MM.1S (cell line): ENCODE measurements around the gene ABCA2.

ENCODE experiments used
- DNase-seq: peaks from one replicate; pipeline ENCODE4 v3.0.0-alpha.2; 2015
- H2AFZ ChIP-seq: fragments of 300-600 bp; sonication (generic); 2 replicates; pipeline ENCODE4 v1.6.0; 2016; ENCODE audit warnings: antibody characterized with exemption, low read length
- H3F3A ChIP-seq: fragments of 300-600 bp; sonication (generic); 2 replicates; pipeline ENCODE4 v1.6.1; 2016; ENCODE audit warnings: mild to moderate bottlenecking, antibody characterized with exemption, low read length, moderate library complexity, mixed read lengths; ENCODE audit not compliant: insufficient read depth
- H3K27ac ChIP-seq: fragments of 300-600 bp; sonication (generic); 2 replicates; pipeline ENCODE4 v1.5.1; 2016; ENCODE audit warnings: mild to moderate bottlenecking, low read length
- H3K27me3 ChIP-seq: fragments of 300-600 bp; sonication (generic); replicated peaks from 2 replicates; pipeline ENCODE4 v1.6.0; 2016; ENCODE audit warnings: low read length; ENCODE audit not compliant: insufficient read depth
- H3K36me3 ChIP-seq: fragments of 300-600 bp; sonication (generic); replicated peaks from 2 replicates; pipeline ENCODE4 v1.6.1; 2016; ENCODE audit warnings: mild to moderate bottlenecking, low read length, mixed read lengths; ENCODE audit not compliant: insufficient read depth
- H3K4me1 ChIP-seq: fragments of 300-600 bp; sonication (generic); 2 replicates; pipeline ENCODE4 v1.6.1; 2016; ENCODE audit warnings: low read length, mixed read lengths
- H3K4me2 ChIP-seq: fragments of 300-600 bp; sonication (generic); 2 replicates; pipeline ENCODE4 v1.6.0; 2016; ENCODE audit warnings: low read depth, low read length
- H3K4me3 ChIP-seq: fragments of 300-600 bp; sonication (generic); 2 replicates; pipeline ENCODE4 v1.5.1; 2016; ENCODE audit warnings: low read length, mixed read lengths
- H3K79me2 ChIP-seq: fragments of 300-600 bp; sonication (generic); 2 replicates; pipeline ENCODE4 v1.6.1; 2016; ENCODE audit warnings: mixed run types, low read length, mixed read lengths
- H3K9ac ChIP-seq: fragments of 300-600 bp; sonication (generic); 2 replicates; pipeline ENCODE4 v1.6.1; 2016; ENCODE audit warnings: low read length, mixed read lengths
- H3K9me2 ChIP-seq: fragments of 300-600 bp; sonication (generic); replicated peaks from 2 replicates; pipeline ENCODE4 v1.6.1; 2016; ENCODE audit warnings: mild to moderate bottlenecking, low read length, mixed read lengths; ENCODE audit not compliant: insufficient read depth
- H3K9me3 ChIP-seq: fragments of 300-600 bp; sonication (generic); replicated peaks from 2 replicates; pipeline ENCODE4 v1.6.1; 2016; ENCODE audit warnings: mild to moderate bottlenecking, low read length, mixed read lengths; ENCODE audit not compliant: insufficient read depth
- H4K20me1 ChIP-seq: fragments of 300-600 bp; sonication (generic); 2 replicates; pipeline ENCODE4 v1.6.1; 2016; ENCODE audit warnings: mild to moderate bottlenecking, low read length, moderate library complexity, mixed read lengths; ENCODE audit not compliant: insufficient read depth
- EZH2 ChIP-seq: fragments of 300-600 bp; sonication (generic); optimal IDR thresholded peaks from 2 replicates; pipeline ENCODE3; 2017; ENCODE audit warnings: low read depth, mild to moderate bottlenecking, antibody characterized with exemption, low read length, mixed read lengths
- EZH2phosphoT487 ChIP-seq: fragments of 300-600 bp; sonication (generic); IDR thresholded peaks from 2 replicates; pipeline ENCODE4 v1.6.1; 2018; ENCODE audit warnings: antibody characterized with exemption, low read length
- TF ChIP-seq, protein P1 (sequence below): fragments of 300-600 bp; sonication (generic); IDR thresholded peaks from 2 replicates; pipeline ENCODE4 v1.5.1; 2016; ENCODE audit warnings: antibody characterized with exemption, low read length, mixed read lengths

The ABCA2 gene

DNA sequence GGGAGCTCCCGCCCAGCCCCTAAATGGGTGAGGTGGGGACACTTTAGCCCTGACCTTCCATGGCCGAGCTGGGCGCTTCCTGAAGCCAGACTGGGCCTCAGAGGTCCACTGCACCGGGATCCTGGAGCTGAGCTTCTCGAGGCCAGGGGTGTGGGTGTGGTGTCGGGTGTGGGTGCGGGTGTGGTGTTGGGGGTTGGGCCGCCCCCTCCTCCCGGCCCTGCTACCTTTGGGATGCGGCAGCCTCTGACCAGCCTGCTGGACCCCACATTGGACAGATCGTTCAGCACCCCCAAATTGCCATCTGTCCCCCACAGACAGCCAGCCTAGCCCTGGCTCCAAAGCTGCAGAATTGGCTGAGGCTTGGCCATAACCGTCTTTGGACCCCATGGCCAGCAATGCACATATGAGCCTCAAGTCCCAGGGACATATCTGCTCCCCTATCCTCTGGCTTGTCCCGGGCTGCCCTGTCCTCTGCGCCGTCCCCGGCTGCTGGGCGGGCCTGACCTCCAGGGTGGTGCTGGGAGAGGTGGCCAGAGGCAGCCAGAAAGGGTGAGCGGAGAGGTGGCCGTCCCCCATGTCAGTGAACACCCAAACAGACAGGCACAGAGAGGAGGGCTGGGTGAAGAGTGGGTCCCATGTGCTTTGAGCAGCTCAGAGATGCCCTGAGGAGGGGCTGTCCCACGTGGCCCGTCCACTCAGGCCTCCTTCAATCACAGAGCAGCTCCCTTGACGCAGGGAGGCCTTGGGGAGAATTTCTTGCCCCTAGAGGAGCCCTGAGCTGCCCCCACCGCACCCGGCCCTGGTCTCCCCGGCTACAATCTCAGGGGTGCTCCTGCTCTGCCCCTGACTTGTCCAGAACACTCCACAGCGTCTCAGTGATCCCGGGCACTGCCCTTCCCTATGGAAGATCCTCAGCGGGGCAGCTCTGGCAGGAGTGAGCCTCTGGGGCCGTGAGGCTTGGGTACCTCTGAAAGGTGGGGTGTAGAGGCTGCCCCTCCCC, 54.1 kb downstream of the ABCA2 start:
- Histone ChIP-seq H3K9me2 (no peaks in the 10 kb centered on the region), H2AFZ (no peak overlapping the region), H3K4me1 (no peaks in the 10 kb centered on the region), H4K20me1 (no peaks in the 10 kb centered on the region), H3K36me3 (no peaks in the 10 kb centered on the region), H3K9me3 (no peaks in the 10 kb centered on the region), H3K9ac (no peak overlapping the region), H3K4me3 (no peak overlapping the region), H3F3A (no peaks in the 10 kb centered on the region), H3K27ac (no peak overlapping the region), H3K4me2 (no peak overlapping the region), H3K79me2 (no peaks in the 10 kb centered on the region), H3K27me3 (peaks cover 75% of the 10 kb centered on the region)
- TF ChIP-seq, protein P1, sequence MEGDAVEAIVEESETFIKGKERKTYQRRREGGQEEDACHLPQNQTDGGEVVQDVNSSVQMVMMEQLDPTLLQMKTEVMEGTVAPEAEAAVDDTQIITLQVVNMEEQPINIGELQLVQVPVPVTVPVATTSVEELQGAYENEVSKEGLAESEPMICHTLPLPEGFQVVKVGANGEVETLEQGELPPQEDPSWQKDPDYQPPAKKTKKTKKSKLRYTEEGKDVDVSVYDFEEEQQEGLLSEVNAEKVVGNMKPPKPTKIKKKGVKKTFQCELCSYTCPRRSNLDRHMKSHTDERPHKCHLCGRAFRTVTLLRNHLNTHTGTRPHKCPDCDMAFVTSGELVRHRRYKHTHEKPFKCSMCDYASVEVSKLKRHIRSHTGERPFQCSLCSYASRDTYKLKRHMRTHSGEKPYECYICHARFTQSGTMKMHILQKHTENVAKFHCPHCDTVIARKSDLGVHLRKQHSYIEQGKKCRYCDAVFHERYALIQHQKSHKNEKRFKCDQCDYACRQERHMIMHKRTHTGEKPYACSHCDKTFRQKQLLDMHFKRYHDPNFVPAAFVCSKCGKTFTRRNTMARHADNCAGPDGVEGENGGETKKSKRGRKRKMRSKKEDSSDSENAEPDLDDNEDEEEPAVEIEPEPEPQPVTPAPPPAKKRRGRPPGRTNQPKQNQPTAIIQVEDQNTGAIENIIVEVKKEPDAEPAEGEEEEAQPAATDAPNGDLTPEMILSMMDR: no peak
- TF ChIP-seq EZH2phosphoT487 (no peak), EZH2 (no peak)
- DNase-seq: no peak

DNA sequence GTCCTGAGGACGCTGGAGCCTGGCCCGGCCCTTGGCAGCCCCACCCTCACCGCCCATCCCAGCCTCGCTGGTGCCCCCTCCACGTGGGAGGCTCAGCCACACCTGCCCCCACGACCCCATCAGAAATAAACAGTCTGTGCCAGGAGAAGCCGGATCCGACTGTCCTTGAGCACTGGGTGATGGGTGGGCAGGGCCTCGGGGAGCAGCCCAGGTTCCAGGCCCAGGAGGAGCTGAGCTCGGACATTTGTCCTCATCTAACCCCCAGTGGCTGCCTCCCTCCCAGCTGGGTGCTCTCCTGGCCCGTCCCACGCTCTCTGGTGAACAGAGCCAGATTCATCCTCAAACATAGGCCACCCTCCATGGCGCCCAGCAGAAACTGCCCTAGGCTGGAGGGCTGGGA, 55.3 kb downstream of the ABCA2 start:
- Histone ChIP-seq H3K27me3 (peaks cover 85% of the 10 kb centered on the region), H3K79me2 (no peaks in the 10 kb centered on the region), H3K9me2 (no peaks in the 10 kb centered on the region), H3K36me3 (no peaks in the 10 kb centered on the region), H3K4me3 (no peak overlapping the region), H4K20me1 (no peaks in the 10 kb centered on the region), H3K9ac (no peak overlapping the region), H3K4me1 (no peaks in the 10 kb centered on the region), H3K27ac (no peak overlapping the region), H3K9me3 (no peaks in the 10 kb centered on the region), H3K4me2 (no peak overlapping the region), H3F3A (no peaks in the 10 kb centered on the region), H2AFZ (no peak overlapping the region)
- DNase-seq: no peak
- TF ChIP-seq, protein P1: no peak
- no peak for TF ChIP-seq EZH2phosphoT487

DNA sequence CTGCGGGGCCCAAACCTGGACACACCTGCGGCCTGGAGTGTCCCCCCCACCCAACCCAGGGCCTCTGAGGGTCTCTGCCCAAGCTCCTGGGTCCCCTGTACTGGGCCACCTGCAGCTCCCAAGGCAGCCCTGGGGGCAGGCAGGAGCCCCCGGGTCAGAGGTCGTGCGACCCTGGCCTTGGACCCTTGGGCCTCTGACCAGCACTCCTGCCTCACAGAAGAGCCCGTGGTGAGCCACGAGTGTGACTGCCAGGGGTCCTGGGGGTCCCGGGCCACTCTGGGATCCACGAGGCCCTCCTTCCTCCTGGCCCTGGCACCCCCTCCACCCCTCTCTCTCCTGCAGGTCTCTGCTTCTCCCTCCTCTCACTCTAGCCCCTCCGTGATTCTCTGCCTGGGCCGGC, 55.7 kb downstream of the ABCA2 start:
- no peaks in the 10 kb centered on the region for H3K4me1 ChIP-seq
- H3F3A ChIP-seq: no peaks in the 10 kb centered on the region
- H2AFZ ChIP-seq: no peak overlapping the region
- H3K9ac ChIP-seq: no peak overlapping the region
- TF ChIP-seq, protein P1: no peak
- TF ChIP-seq EZH2phosphoT487: no peak
- no peak for TF ChIP-seq EZH2
- H4K20me1 ChIP-seq: no peaks in the 10 kb centered on the region
- no peaks in the 10 kb centered on the region for H3K9me2 ChIP-seq
- peaks cover 85% of the 10 kb centered on the region for H3K27me3 ChIP-seq
- H3K79me2 ChIP-seq: no peaks in the 10 kb centered on the region
- no peaks in the 10 kb centered on the region for H3K36me3 ChIP-seq
- H3K9me3 ChIP-seq: no peaks in the 10 kb centered on the region
- H3K4me3 ChIP-seq: no peak overlapping the region
- H3K4me2 ChIP-seq: no peak overlapping the region
- DNase-seq: no peak
- no peak overlapping the region for H3K27ac ChIP-seq
